Hepatocyte (in vitro differentiated cells): ENCODE results near the gene PKN1. TPM values are rescaled to one million over a fixed set of nuclear protein-coding genes. Genes with fewer than 3 reads are reported as not detected.
"Not testable (repeated sequence)": the region's sequence is repeated elsewhere in the genome, so short reads cannot be mapped to it uniquely, and the experiment has no call there.

Experiments used
- DNase-seq: peaks from one replicate; pipeline ENCODE4 v3.0.0-alpha.2; 2016; ENCODE audit warnings: low spot score
- H2AFZ ChIP-seq: fragments of 200-600 bp; sonication (generic); 2 replicates; pipeline ENCODE4 v1.6.0; 2016; ENCODE audit warnings: antibody characterized with exemption, mild to moderate bottlenecking
- H3K27ac ChIP-seq: fragments of 200-600 bp; sonication (generic); 2 replicates; pipeline ENCODE4 v1.5.1; 2016; ENCODE audit warnings: mild to moderate bottlenecking
- H3K27me3 ChIP-seq: fragments of 200-600 bp; sonication (generic); 2 replicates; pipeline ENCODE4 v1.6.1; 2016
- H3K36me3 ChIP-seq: fragments of 200-600 bp; sonication (generic); replicated peaks from 2 replicates; pipeline ENCODE4 v1.5.1; 2016; ENCODE audit warnings: low read depth; ENCODE audit not compliant: insufficient read depth
- H3K4me1 ChIP-seq: fragments of 200-600 bp; sonication (generic); 2 replicates; pipeline ENCODE4 v1.5.1; 2016; ENCODE audit warnings: mild to moderate bottlenecking, moderate library complexity; ENCODE audit not compliant: insufficient read depth
- H3K4me2 ChIP-seq: fragments of 200-600 bp; sonication (generic); 2 replicates; pipeline ENCODE4 v1.6.0; 2016
- H3K4me3 ChIP-seq: fragments of 200-600 bp; sonication (generic); 2 replicates; pipeline ENCODE4 v1.5.1; 2016; ENCODE audit warnings: mild to moderate bottlenecking
- H3K79me2 ChIP-seq: fragments of 200-600 bp; sonication (generic); 2 replicates; pipeline ENCODE4 v1.6.0; 2017; ENCODE audit warnings: mild to moderate bottlenecking
- H3K9me2 ChIP-seq: fragments of 200-600 bp; sonication (generic); replicated peaks from 2 replicates; pipeline ENCODE4 v1.6.0; 2017; ENCODE audit warnings: mild to moderate bottlenecking; ENCODE audit not compliant: insufficient read depth
- H3K9me3 ChIP-seq: fragments of 200-600 bp; sonication (generic); 2 replicates; pipeline ENCODE4 v1.5.1; 2016; ENCODE audit warnings: low read depth, mild to moderate bottlenecking
- H4K20me1 ChIP-seq: fragments of 200-600 bp; sonication (generic); 2 replicates; pipeline ENCODE4 v1.6.0; 2016; ENCODE audit warnings: mild to moderate bottlenecking; ENCODE audit not compliant: insufficient read depth, poor library complexity, severe bottlenecking
- EZH2 ChIP-seq: fragments of 200-600 bp; sonication (generic); IDR thresholded peaks from 2 replicates; pipeline ENCODE4 v1.6.1; 2016; ENCODE audit warnings: antibody characterized with exemption, mild to moderate bottlenecking, borderline replicate concordance
- EZH2phosphoT487 ChIP-seq: fragments of 200-600 bp; sonication (generic); IDR thresholded peaks from one replicate; pipeline ENCODE4 v1.6.1; 2018; ENCODE audit warnings: antibody characterized with exemption, mild to moderate bottlenecking, low read depth, moderate library complexity; ENCODE audit not compliant: unreplicated experiment, severe bottlenecking
- WGBS: methylation state at CpG from one replicate; pipeline ENCODE4 v1.1.6; 2016; ENCODE audit warnings: low lambda C conversion rate; ENCODE audit errors: missing lambda C conversion rate; 5-methylcytosine and 5-hydroxymethylcytosine counted together
- polyA plus RNA-seq: library from polyadenylated mRNA; unstranded; fragments of >200 nt; fragmentation: Nextera tagmentation; extraction: Ambion mirVana; gene quantifications from 2 replicates; pipeline ENCODE4 v1.2.1, GENCODE V29; 2016
- total RNA-seq: library from RNA; depleted of rRNA; stranded (reverse); fragments of >200 nt; gene quantifications from 2 replicates; pipeline ENCODE4 v1.2.3, GENCODE V29; 2014
- TF ChIP-seq, protein P1 (sequence below): fragments of 200-600 bp; sonication (generic); IDR thresholded peaks from 2 replicates; pipeline ENCODE4 v1.5.1; 2016; ENCODE audit warnings: antibody characterized with exemption, mild to moderate bottlenecking; ENCODE audit not compliant: poor library complexity

Gene PKN1
- total and polyA plus RNA-seq, 2 experiments from 2014 or later = 57.4 to 83.3 TPM

DNA sequence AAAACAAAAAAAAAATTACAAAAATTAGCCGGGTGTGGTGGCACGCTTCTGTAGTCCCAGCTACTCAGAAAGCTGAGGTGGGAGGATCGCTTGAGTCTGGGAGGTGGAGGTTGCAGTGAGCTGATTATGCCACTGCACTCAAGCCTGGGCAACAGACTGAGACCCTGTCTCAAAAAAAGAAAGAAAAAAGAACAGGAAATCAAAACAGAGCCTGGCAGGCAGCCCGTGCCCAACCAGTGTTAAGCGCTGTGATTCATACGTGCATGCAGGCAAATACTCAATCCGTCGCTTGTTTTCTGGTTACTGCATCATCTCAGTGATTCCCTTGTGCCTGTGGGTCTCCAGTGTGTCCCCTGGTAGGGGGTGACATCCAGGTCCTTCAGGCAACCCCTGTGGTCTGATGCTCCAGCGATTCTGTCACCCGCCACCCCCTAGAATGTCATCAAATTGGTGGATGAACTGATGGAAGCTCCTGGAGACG is 32.1 kb upstream of the PKN1 start:
- 91% methylated on average over 11 of the region's 11 CpGs for WGBS
- Histone ChIP-seq H2AFZ (no peak overlapping the region), H4K20me1 (no peaks in the 10 kb centered on the region), H3K9me3 (no peaks in the 10 kb centered on the region), H3K4me1 (no peaks in the 10 kb centered on the region), H3K79me2 (no peaks in the 10 kb centered on the region), H3K4me3 (no peak overlapping the region), H3K9me2 (no peaks in the 10 kb centered on the region), H3K4me2 (no peak overlapping the region), H3K36me3 (no peaks in the 10 kb centered on the region), H3K27ac (no peak overlapping the region), H3K27me3 (no peaks in the 10 kb centered on the region)
- no peak for DNase-seq
- no peak for TF ChIP-seq EZH2

DNA sequence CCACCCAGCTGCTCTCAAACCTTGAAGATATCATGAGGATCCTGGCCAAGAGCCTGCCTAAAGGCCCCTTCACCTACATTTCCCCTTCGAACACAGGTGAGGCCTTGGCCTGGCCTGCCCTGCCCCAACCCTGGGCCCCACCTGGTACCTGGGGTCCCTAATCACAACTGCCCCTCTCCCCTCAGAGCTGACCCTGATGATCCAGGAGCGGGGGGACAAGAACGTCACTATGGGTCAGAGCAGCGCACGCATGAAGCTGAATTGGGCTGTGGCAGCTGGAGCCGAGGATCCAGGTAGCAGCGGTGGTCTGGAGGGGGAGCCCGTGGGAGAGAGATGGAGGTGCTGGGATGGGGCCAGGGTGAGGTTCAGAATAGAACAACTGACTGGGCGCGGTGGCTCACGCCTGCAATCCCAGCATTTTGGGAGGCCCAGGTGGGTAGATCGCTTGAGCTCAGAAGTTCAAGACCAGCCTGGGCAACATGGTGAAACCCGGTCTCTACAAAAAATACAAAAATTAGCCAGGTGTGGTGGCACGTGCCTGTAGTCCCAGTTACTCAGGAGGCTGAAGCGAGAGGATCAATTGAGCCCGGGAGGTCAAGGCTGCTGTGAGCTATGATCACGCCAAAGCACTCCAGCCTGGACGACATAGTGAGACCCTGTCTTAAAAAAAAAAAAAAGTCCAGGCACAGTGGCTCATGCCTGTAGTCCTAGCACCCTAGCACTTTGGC is 31.5 kb upstream of the PKN1 start:
- Histone ChIP-seq H3K27me3 (no peaks in the 10 kb centered on the region), H3K36me3 (no peaks in the 10 kb centered on the region), H3K4me2 (no peak overlapping the region), H3K4me3 (no peak overlapping the region), H3K79me2 (no peaks in the 10 kb centered on the region), H3K9me2 (no peaks in the 10 kb centered on the region), H3K4me1 (peaks cover 4% of the 10 kb centered on the region), H3K9me3 (no peaks in the 10 kb centered on the region), H2AFZ (no peak overlapping the region), H3K27ac (no peak overlapping the region), H4K20me1 (no peaks in the 10 kb centered on the region)
- 92% methylated on average over 18 of the region's 18 CpGs for WGBS
- DNase-seq = no peak
- no peak for TF ChIP-seq EZH2phosphoT487
- TF ChIP-seq, protein P1, sequence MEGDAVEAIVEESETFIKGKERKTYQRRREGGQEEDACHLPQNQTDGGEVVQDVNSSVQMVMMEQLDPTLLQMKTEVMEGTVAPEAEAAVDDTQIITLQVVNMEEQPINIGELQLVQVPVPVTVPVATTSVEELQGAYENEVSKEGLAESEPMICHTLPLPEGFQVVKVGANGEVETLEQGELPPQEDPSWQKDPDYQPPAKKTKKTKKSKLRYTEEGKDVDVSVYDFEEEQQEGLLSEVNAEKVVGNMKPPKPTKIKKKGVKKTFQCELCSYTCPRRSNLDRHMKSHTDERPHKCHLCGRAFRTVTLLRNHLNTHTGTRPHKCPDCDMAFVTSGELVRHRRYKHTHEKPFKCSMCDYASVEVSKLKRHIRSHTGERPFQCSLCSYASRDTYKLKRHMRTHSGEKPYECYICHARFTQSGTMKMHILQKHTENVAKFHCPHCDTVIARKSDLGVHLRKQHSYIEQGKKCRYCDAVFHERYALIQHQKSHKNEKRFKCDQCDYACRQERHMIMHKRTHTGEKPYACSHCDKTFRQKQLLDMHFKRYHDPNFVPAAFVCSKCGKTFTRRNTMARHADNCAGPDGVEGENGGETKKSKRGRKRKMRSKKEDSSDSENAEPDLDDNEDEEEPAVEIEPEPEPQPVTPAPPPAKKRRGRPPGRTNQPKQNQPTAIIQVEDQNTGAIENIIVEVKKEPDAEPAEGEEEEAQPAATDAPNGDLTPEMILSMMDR = no peak
- no peak for TF ChIP-seq EZH2

DNA sequence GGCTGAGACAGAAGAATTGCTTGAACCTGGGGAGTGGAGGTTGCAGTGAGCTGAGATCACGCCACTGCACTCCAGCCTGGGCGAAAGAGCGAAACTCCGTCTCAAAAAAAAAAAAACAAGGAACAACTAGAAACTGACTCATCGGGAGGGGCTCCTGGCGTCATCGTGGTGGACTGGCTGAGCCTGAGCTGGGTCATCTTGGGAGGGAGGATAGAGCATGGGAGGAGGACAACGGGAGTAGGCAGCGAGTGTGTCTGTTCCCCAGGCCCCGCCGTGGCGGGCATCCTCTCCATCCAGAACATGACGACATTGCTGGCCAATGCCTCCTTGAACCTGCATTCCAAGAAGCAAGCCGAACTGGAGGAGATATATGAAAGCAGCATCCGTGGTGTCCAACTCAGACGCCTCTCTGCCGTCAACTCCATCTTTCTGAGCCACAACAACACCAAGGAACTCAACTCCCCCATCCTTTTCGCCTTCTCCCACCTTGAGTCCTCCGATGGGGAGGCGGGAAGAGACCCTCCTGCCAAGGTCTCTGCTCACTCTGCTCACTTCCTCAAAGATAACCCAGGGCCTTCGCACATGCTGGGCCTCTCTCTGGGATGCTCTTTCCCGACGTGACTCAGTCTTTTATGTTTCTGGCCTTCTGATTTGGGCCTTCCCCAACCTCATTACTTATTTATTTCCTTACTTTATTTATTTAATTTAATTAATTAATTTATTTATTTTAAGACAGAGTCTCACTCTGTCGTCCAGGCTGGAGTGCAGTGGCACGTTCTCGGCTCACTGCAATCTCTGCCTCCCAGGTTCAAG is 30.6 kb upstream of the PKN1 start:
- TF ChIP-seq, protein P1 = no peak
- TF ChIP-seq EZH2 (no peak), EZH2phosphoT487 (no peak)
- H3K27ac ChIP-seq = no peak overlapping the region

DNA sequence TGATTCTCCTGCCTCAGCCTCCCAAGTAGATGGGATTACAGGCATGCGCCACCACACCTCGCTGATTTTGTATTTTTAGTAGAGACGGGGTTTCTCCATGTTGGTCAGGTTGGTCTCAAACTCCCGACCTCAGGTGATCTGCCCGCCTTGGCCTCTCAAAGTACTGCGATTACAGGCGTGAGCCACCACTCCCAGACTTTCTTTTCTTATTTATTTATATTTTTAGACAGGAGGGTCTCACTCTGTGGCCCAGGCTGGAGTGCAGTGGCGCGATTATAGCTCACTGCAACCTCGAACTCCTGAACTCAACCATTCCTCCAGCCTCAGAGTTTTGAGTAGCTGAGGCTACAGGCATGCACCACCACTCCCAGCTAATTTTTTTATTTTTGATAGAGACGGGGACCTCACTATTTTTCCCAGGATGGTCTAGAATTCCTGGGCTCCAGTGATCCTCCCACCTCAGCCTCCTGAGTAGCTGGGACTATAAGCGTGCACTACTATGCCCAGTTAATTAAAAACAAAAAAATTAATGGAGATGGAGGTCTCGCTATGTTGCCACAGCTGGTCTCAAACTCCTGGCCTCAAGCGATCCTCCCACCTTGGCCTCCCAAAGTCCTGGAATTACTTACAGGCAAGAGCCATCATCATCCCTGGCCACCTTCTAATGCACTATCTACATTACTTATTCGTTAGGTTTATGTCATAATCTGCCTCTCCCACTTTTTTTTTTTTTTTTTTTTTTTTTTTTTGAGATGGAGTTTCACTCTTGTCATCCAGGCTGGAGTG is 29.8 kb upstream of the PKN1 start:
- not testable (repeated sequence) for H3K9me2 ChIP-seq, H3K4me1 ChIP-seq, H2AFZ ChIP-seq, H3K4me3 ChIP-seq, H3K27me3 ChIP-seq, H4K20me1 ChIP-seq, DNase-seq, H3K27ac ChIP-seq, H3K9me3 ChIP-seq, H3K36me3 ChIP-seq, H3K79me2 ChIP-seq, H3K4me2 ChIP-seq
- 97% methylated on average over 15 of the region's 15 CpGs for WGBS

More for the DNA sequence above, 30.6 kb upstream of the PKN1 start:
- no peak for DNase-seq
- no peaks in the 10 kb centered on the region for H3K27me3 ChIP-seq
- no peak overlapping the region for H3K4me2 ChIP-seq
- no peaks in the 10 kb centered on the region for H3K79me2 ChIP-seq
- no peaks in the 10 kb centered on the region for H3K9me3 ChIP-seq
- H3K9me2 ChIP-seq = no peaks in the 10 kb centered on the region
- H4K20me1 ChIP-seq = no peaks in the 10 kb centered on the region
- no peaks in the 10 kb centered on the region for H3K36me3 ChIP-seq
- H2AFZ ChIP-seq = no peak overlapping the region
- WGBS = 90% methylated on average over 26 of the region's 26 CpGs
- peaks cover 5% of the 10 kb centered on the region for H3K4me1 ChIP-seq
- no peak overlapping the region for H3K4me3 ChIP-seq
